Lower lobe of right lung (tissue), 2 donors: ENCODE results near the gene CLEC18C. TPM values are rescaled to one million over a fixed set of nuclear protein-coding genes. Genes with fewer than 3 reads are reported as not detected.
A peak's percentile ranks its signal among the peaks of the same experiment; 100 is the strongest.
"Not testable (repeated sequence)": the region's sequence is repeated elsewhere in the genome, so short reads cannot be mapped to it uniquely, and the experiment has no call there.

Experiments
- ATAC-seq, 2 donors: fragments of 200-7000 bp; cut with Tn5 transposase; one replicate each; pipeline ENCODE4 v1.9.1; 2020 to 2022; ENCODE audit warnings: mild to moderate bottlenecking in 2 of 2, moderate library complexity in 2 of 2
- DNase-seq: peaks from one replicate; pipeline ENCODE4 v3.0.0-alpha.2; 2020
- H3K27ac ChIP-seq: fragments of 200-600 bp; one replicate; pipeline ENCODE4 v1.8.0; 2022
- H3K27me3 ChIP-seq: fragments of 200-600 bp; one replicate; pipeline ENCODE4 v1.8.0; 2022; ENCODE audit warnings: low read depth
- H3K36me3 ChIP-seq: fragments of 200-600 bp; one replicate; pipeline ENCODE4 v1.8.0; 2022; ENCODE audit warnings: mild to moderate bottlenecking
- H3K4me1 ChIP-seq: fragments of 200-600 bp; one replicate; pipeline ENCODE4 v1.8.0; 2022
- H3K4me3 ChIP-seq: fragments of 200-600 bp; one replicate; pipeline ENCODE4 v1.8.0; 2022; ENCODE audit warnings: mild to moderate bottlenecking
- H3K9me3 ChIP-seq: fragments of 200-600 bp; one replicate; pipeline ENCODE4 v1.8.0; 2022
- intact Hi-C: fragments of 100-400 bp; cut with DNase I; formaldehyde crosslinking; loops from one replicate; pipeline ENCODE4 v1.11.0; 2022
- long read RNA-seq: library from polyadenylated mRNA; unstranded; transcript quantifications from one replicate; pipeline ENCODE4 v2.0.0, GENCODE V29; 2021
- total RNA-seq: library from RNA; stranded (reverse); fragmentation: NEBNext Ultra II Directional; extraction: Animal tissue kit (Norgen Biotek cat#: 25700); gene quantifications from one replicate; pipeline ENCODE4 v1.2.1, GENCODE V29; 2021
- donor health status: DM: no; HTN: yes; CAD: no; lungs with severe emphysema.

Gene CLEC18C
- total RNA-seq = 1.0 TPM
- long read RNA-seq = 0 reads

GRCh38 chr16:70173212-70173837, at the start of gene CLEC18C:
Gene CLEC18C, plus strand, starts transcription at chr16:70173787. Its CDS starts 492 bp downstream, at chr16:70174279.
- intact Hi-C loops, H3K36me3 ChIP-seq, H3K9me3 ChIP-seq, H3K4me3 ChIP-seq, ATAC-seq, H3K27ac ChIP-seq, DNase-seq, H3K27me3 ChIP-seq, H3K4me1 ChIP-seq: not testable (repeated sequence)

DNA sequence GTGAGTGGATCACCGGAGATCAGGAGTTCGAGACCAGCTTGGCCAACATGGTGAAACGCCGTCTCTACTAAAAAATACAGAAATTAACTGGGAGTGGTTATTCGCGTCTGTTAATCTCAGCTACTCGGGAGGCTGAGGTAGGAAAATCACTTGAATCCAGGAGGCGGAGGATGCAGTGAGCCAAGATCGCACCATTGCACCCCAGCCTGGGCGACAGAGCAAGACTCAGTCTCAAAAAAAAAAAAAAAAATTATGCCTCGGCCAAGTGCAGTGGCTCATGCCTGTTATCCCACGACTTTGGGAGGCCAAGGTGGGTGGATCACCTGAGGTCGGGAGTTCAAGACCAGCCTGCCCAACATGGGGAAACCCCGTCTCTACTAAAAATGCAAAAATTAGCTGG, 49.8 kb upstream of the CLEC18C start:
- intact Hi-C loops, H3K4me3 ChIP-seq, H3K27ac ChIP-seq, H3K27me3 ChIP-seq, ATAC-seq, DNase-seq, H3K9me3 ChIP-seq, H3K4me1 ChIP-seq: not testable (repeated sequence)
- peaks cover 81% of the 10 kb centered on the region for H3K36me3 ChIP-seq

- DNase-seq, ATAC-seq, intact Hi-C loops, H3K9me3 ChIP-seq, H3K27ac ChIP-seq, H3K4me3 ChIP-seq, H3K27me3 ChIP-seq, H3K4me1 ChIP-seq: not testable (repeated sequence)
- H3K36me3 ChIP-seq = peaks cover 94% of the 10 kb centered on the region
Observed at GRCh38 chr16:70126226-70126625, 47.4 kb upstream of the CLEC18C start.

DNA sequence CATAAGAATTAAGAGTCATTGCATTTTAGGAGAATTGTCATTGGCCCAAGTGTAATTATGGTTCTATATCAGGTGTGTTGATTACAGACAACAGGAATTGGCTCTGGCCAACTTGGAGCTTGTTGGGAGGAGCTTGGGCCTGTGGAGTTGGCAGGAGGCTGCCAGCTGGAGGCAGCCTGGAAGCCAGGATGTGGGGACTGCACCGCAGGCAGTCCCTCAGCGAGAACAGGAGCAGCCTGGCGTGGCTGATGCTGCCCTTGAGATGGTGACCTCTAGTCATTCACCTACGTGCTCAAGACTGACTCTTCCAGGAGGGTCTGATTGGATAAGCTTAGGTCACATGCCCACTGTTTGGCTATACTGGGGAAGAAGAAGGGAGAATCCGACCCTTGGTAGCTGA, 45.9 kb upstream of the CLEC18C start:
- DNase-seq, intact Hi-C loops: not testable (repeated sequence)
- peaks cover 95% of the 10 kb centered on the region for H3K36me3 ChIP-seq

GRCh38 chr16:70128844-70129243, 44.7 kb upstream of the CLEC18C start:
- DNase-seq, H3K27me3 ChIP-seq, ATAC-seq, intact Hi-C loops, H3K4me1 ChIP-seq, H3K4me3 ChIP-seq, H3K9me3 ChIP-seq, H3K27ac ChIP-seq: not testable (repeated sequence)
- H3K36me3 ChIP-seq = peaks cover 96% of the 10 kb centered on the region

More for the DNA sequence above, 45.9 kb upstream of the CLEC18C start:
- not testable (repeated sequence) for H3K27ac ChIP-seq, H3K4me3 ChIP-seq, H3K9me3 ChIP-seq, H3K4me1 ChIP-seq, ATAC-seq, H3K27me3 ChIP-seq

DNA sequence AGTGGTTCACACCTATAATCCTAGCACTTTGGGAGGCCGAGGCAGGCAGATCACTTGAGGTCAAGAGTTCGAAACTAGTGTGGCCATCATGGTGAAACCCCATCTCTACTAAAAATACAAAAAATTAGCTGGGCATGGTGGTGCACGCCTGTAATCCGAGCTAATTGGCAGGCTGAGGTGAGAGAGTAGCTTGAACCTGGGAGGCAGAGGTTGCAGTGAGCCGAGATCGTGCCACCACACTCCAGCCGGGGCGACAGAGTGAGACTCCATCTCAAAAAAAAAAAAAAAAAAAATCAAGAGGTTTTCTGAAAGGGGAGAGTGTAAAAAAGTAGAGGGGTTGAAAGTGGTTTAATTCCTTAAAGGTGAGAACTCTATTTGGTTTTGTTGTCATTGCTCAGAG, 37.8 kb upstream of the CLEC18C start:
- DNase-seq, ATAC-seq: not testable (repeated sequence)
- peaks cover 95% of the 10 kb centered on the region for H3K36me3 ChIP-seq

GRCh38 chr16:70136595-70136994, 37.0 kb upstream of the CLEC18C start:
- H3K4me1 ChIP-seq, H3K4me3 ChIP-seq, intact Hi-C loops, ATAC-seq, H3K27ac ChIP-seq, H3K9me3 ChIP-seq, DNase-seq, H3K27me3 ChIP-seq: not testable (repeated sequence)
- H3K36me3 ChIP-seq = peaks cover 97% of the 10 kb centered on the region

More for the DNA sequence above, 37.8 kb upstream of the CLEC18C start:
- H3K4me1 ChIP-seq, intact Hi-C loops, H3K27me3 ChIP-seq, H3K4me3 ChIP-seq, H3K27ac ChIP-seq, H3K9me3 ChIP-seq: not testable (repeated sequence)

- DNase-seq = not testable (repeated sequence)
Observed at GRCh38 chr16:70142739-70143138, 30.8 kb upstream of the CLEC18C start.

GRCh38 chr16:70143231-70143895, 30.2 kb upstream of the CLEC18C start:
- H3K4me3 ChIP-seq, intact Hi-C loops, H3K27ac ChIP-seq, DNase-seq, H3K27me3 ChIP-seq, H3K9me3 ChIP-seq, ATAC-seq, H3K4me1 ChIP-seq: not testable (repeated sequence)
- H3K36me3 ChIP-seq = peaks cover 77% of the 10 kb centered on the region

More at GRCh38 chr16:70142739-70143138, 30.8 kb upstream of the CLEC18C start:
- H3K27ac ChIP-seq, H3K4me3 ChIP-seq, H3K27me3 ChIP-seq, H3K4me1 ChIP-seq, intact Hi-C loops, ATAC-seq, H3K9me3 ChIP-seq: not testable (repeated sequence)
- H3K36me3 ChIP-seq = peaks cover 77% of the 10 kb centered on the region

GRCh38 chr16:70147853-70148252, 25.7 kb upstream of the CLEC18C start:
- intact Hi-C loops, H3K4me1 ChIP-seq, ATAC-seq, DNase-seq, H3K4me3 ChIP-seq, H3K27me3 ChIP-seq, H3K27ac ChIP-seq, H3K9me3 ChIP-seq: not testable (repeated sequence)
- H3K36me3 ChIP-seq = peaks cover 79% of the 10 kb centered on the region

- not testable (repeated sequence) for DNase-seq
Observed at GRCh38 chr16:70148453-70148852, 25.1 kb upstream of the CLEC18C start.

GRCh38 chr16:70149296-70149695, 24.3 kb upstream of the CLEC18C start:
- H3K27me3 ChIP-seq, H3K9me3 ChIP-seq, H3K27ac ChIP-seq, DNase-seq, intact Hi-C loops, H3K4me1 ChIP-seq, H3K4me3 ChIP-seq, ATAC-seq: not testable (repeated sequence)
- peaks cover 81% of the 10 kb centered on the region for H3K36me3 ChIP-seq

More at GRCh38 chr16:70148453-70148852, 25.1 kb upstream of the CLEC18C start:
- peaks cover 79% of the 10 kb centered on the region for H3K36me3 ChIP-seq
- H3K27ac ChIP-seq, H3K27me3 ChIP-seq, H3K4me1 ChIP-seq, intact Hi-C loops, H3K9me3 ChIP-seq, H3K4me3 ChIP-seq: not testable (repeated sequence)
- peak; percentile 7 to 13 for ATAC-seq
